Body of pancreas (tissue), 4 donors: ENCODE measurements around the gene TAF11L10.

ENCODE experiments used
- CTCF ChIP-seq, 7 experiments: fragments of 450-650 bp in 4 of 7; fragments of 200-600 bp in 3 of 7; sonication (generic) in 3 of 7; IDR thresholded peaks; one replicate each; pipeline ENCODE4 v1.5.1; 2016 to 2019; ENCODE audit warnings: antibody characterized with exemption in 7 of 7
- POLR2A ChIP-seq, 3 donors: fragments of 450-650 bp; IDR thresholded peaks; one replicate each; pipeline ENCODE4 v1.6.1; 2016; ENCODE audit warnings: antibody characterized with exemption in 3 of 3, mild to moderate bottlenecking in 2 of 3

GRCh38 chr5:17604951-17605350 lies 7.3 kb upstream of the TAF11L10 start:
- no peak for TF ChIP-seq CTCF (IDR thresholded peaks at IDR 0.05)
- TF ChIP-seq POLR2A (IDR thresholded peaks at IDR 0.05), result no peak
